GM18519 (cell line): Measurements from ENCODE around the gene ZNF784.

ENCODE experiments used
- ATAC-seq: cut with Tn5 transposase; IDR thresholded peaks from one replicate; pipeline ENCODE4 v1.9.1; 2021; ENCODE audit warnings: mild to moderate bottlenecking, moderate library complexity; ENCODE audit not compliant: unreplicated experiment, low FRiP score

Gene ZNF784

DNA sequence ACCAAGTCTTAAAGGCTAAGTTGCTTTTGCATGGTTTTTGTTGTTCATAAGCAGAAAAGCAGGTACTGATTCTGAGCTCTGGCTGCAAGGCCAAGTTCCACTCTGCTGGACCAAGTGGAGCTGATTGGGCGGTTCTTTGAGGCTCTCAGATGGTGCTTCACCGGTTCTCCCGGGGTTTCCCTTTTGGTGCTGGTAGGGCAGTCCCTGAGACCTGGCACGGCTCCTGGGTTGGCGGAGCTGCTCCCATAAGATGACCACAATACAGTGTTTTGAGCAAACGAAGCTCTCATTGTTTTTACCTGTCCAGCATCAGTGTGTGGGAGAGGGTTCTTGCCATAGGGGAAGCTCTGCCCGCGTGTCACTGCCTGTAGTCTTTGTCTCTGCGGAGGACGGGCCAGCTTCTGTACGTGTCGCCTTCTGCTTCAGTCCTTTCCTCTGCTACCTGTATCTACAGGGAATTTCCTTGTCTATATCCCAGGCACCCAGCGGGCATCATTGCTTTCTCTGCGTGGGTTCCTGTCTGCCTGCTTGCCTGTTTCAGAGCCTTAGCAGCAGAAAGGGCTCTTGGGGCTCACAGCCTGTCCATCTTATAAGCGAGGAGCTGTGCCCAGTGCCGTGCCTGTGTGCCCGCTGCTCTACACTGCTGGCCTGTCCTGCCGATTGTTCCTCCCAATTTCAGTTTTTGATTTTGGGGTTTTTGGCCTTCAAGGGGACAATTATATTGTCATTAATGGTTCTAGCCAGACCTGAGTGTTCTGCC is 32.8 kb upstream of the ZNF784 start:
- no peak for ATAC-seq

DNA sequence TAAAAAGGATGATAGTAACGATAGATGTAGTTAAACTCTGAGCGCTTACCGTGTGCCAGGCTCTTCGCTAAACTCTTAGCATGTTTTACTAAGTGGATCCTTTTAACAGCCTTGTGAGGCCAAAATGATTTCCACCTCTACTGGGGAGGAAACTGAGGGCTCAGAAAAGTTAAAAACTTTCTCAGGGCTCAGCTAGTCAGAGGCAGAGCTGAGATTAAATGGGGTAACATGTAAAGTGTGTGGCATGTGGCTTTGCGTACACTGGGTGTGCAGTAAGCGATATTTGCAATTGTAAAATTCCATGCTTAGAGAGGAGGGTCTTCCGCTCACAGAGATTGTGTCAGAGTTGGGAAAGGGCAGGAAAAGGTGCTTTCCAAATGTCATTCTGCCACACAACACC is 32.2 kb upstream of the ZNF784 start:
- ATAC-seq, result no peak

DNA sequence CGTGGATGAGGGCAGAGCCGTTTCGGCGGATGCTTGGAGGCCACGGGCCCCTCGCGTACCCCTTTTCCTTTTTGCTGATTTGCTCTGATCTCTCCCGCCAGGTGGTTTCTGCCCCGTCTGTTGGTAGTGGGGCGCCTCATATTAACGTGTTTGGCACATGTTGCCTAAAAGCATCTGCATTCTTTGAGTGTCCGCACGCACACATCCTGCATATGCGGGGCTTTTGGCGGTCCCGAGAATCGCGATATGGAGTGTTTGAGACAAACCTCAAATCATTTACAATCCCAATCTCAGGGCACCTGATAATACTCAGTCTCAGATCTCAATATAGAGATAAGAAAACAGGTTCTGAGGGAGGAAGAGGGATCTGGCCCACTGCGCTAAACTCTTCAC is 31.3 kb upstream of the ZNF784 start:
- no peak for ATAC-seq

DNA sequence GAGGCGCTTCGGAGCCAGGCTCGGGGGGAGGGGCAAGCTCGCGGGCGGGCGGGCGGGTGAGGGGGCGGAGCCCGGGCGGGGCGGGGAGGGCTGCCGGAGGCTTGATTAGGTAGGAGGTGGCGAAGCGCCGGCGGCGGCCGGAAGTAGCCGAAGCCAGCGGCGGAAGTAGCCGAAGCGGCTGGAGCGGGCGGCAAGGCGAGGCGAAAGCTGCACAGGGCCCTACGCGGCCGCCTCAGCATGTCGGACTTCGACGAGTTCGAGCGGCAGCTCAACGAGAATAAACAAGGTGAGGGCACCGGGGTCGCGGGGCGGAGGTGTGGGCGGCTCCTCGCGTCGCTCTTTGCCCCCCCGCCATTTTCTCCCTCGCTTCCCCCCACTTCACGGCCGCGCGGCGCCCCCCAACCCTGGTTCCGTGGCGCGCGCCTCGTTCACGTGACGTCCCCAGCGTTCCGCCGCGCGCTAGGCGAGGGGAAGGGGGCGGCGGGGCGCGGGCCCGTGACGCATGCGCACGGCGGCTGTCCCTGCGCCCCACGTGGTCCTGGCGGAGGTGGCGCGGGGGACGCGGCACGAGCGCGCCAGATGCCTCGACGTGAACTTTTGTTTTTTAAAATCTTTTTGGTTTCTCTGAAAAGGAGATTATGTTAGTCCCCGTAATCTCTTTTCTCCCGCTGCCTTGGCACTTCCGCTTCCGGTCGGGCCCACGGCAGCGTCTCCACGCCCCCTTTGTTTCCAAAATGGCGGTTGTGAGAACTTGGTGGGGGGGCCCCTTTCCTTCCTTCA is 30.7 kb upstream of the ZNF784 start, which contains the start of gene U2AF2:
Gene U2AF2, plus strand, starts transcription at position 168 of the 780 bp plus-strand sequence. Its CDS starts 70 bp downstream, at position 238.
- no peak for ATAC-seq

DNA sequence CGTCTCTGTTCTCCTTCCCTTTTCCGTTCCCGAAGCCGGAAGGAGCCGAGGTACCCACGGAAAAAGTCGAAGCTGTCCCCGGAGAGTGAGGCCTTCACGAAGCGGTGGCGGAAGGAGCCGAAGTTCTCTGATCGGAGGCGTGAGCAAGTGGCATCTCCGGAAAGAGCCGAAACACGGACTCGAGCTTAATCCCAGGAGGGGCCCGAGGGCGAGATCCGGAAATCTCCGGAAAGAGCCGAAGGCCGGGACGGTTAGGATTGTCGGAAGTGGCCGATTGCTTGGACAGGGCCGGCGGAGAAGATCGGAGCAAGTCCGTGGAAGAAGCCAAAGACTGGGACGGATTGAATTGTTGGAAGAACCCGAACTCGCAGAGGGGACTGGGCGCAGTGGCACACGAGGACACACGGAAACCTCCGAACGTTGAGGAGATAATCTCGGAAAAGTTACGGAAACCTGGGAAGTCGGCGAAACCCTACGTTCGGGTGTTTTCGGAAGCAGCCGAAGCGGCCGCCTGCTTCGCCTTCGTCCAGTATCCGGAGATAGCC is 30.0 kb upstream of the ZNF784 start:
- peak; percentile 43 for ATAC-seq

DNA sequence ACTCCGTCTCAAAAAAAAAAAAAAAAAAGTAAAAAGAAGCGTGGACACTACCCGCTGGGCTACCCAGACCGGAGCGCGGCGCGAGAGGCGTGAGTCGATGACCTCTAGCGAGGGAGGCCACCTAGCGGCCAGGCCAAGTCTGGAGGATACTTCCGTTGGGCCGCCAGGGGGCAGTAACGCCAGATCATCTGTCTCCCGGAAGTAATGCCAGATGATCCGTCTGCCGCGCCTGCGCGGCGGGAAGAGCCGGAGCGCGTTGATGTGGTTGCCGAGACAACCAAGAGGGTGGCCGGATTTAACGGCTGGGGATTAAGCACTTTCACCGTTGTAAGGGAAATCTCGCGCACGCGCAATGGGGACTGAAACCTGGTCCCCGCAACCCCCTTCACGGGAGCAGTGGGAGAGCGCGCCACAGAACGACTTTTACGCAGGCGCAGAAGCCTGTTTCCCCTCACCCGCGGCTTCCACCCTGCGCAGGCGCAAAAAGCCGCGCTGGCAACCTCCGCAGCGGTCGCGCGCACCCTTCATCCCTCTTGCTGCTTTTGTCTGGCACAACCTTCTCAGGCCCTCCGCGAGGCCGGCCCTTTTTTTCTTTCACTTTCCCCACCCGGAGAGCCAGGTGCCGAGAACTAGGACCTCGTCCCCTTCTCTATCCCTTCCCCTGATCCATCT is 29.4 kb upstream of the ZNF784 start:
- ATAC-seq, result peak; percentile 32

DNA sequence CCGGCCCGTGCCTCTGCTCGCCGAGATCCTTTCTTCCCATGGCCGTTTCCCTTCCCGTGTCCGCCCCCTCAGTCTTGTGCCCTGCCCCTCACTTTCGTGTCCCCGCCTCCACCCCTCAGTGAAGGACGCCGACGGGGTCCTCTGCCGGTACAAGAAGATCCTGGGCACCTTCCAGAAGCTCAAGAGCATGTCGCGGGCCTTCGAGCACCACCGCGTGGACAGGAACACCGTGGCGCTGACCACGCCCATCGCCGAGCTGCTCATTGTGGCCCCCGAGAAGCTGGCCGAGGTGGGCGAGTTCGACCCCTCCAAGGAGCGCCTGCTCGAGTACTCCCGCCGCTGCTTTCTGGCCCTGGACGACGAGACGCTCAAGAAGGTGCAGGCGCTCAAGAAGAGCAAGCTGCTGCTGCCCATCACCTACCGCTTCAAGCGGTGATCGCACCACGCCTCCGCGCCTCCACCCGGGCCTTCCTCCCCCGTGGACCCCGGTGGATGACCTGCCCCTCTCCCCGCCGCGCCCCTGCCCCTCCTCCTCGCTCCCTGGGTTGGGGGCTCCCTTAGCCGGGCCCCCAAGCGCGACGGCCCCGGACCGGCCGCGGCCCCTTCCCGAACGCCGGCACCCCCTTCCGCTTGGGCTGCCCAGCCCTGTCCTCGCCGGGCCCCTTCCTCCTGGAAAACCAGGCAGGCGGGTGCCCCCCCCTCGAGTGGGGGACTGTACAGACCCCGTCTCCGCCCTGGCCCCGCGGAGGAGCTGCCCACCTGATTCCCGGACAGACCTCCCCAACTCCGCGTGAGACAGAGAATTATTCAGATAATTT is 28.2 kb upstream of the ZNF784 start:
- no peak for ATAC-seq

DNA sequence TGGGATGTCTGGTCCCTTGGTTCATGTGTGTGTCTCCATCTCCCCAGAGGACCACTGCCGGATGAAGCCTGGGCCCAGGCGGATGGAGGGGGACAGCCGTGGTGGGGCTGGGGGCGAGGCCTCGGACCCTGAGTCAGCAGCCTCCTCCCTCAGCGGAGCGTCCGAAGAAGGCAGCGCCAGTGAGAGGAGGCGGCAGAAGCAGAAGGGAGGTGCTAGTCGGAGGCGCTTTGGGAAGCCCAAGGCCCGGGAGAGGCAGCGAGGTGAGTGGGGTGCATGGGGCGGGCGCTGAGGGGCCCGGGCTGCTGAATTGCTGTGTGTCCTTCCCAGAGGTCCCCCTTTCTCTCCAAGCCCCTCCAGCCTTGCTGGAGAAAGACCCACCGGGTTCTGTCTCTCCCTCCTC is 26.9 kb upstream of the ZNF784 start:
- no peak for ATAC-seq

DNA sequence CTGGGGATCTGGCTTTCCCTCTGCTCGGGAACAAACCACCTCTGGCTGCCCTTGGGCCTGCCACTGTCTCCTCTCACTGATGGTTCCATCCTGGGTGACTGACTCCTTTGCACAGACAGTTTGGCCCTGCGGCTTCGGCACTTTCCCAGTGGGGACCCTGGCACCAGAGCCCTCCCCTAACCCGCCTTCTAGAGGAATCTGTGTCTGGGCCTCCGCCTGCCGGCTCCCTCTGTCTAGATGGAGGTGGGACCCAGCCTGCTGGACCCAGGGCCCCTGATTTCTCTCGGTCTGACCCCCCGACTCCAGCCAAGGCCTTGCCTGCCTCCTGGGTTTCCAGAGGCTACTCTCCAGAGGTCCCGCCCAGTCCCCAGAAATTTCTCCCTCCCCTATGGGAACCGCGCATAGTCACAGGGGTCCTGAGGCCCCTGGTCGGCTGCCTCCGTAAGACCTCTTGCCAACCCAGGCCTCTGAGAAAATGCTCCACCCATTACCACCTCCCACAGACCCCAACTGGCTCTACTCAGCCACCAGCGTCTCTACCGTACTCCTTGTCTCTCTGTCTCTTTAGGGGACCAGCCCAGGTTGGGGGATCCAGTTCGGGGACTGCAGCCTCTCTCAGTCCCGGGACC is 26.4 kb upstream of the ZNF784 start:
- ATAC-seq, result no peak

DNA sequence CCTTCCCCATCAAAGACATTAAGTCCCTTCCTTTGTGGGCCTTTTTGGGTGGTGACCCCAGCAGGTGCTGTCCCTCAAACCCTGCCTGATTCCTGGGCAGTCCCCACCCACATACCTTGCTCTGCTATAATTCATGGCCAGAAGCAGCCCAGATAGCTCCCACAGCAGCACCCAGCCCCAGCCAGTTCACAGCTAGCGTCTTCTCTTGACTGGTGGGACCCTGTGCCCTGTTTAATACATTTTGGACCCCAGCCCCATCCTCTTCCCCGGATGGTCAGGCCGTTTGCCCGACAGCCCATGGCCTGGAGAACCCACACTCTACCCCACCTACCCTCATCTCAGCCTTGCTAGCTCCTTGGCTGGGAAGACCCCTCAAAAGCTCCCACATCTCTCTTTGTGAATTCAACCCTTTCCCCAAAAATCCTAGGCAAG is 25.8 kb upstream of the ZNF784 start:
- ATAC-seq, result no peak

DNA sequence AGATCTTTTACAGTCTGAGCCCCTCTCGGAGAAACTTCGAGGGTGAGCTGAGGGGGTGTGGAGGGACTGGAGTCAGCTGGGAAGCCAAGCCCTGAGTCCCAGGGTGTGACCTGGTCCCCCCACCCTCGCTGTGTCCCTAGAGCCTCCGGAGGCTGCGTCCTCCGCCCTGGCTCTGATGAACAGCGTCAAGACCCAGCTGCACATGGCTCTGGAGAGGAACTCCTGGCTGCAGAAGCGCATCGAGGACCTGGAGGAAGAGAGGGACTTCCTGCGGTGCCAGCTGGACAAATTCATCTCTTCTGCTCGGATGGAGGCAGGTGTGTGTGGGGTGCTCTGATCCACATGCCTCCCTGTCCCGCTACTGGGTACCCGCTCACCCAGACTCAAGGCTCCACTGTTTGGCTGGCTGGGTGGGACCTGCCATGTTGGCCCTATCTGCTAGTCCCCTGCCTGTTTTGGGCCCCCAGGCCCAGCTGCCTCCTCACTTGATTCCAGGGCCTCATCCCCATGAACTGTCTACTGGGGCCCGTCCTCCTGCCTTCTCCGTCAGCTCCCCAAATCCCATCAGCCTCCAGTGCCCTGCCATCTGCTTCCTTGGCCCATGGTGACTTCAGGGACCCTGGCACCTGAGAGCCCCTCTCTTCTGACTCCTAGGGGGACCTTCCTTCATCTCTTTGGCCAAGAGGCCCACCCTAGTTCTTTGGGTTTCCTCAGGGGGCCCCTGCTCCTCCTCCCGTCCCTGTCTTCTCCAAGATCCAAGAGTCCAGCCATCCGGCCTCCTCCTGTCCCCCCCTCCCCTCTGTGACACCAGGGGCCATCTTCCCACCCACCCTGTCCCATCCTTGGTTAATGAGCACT is 25.1 kb upstream of the ZNF784 start:
- no peak for ATAC-seq

DNA sequence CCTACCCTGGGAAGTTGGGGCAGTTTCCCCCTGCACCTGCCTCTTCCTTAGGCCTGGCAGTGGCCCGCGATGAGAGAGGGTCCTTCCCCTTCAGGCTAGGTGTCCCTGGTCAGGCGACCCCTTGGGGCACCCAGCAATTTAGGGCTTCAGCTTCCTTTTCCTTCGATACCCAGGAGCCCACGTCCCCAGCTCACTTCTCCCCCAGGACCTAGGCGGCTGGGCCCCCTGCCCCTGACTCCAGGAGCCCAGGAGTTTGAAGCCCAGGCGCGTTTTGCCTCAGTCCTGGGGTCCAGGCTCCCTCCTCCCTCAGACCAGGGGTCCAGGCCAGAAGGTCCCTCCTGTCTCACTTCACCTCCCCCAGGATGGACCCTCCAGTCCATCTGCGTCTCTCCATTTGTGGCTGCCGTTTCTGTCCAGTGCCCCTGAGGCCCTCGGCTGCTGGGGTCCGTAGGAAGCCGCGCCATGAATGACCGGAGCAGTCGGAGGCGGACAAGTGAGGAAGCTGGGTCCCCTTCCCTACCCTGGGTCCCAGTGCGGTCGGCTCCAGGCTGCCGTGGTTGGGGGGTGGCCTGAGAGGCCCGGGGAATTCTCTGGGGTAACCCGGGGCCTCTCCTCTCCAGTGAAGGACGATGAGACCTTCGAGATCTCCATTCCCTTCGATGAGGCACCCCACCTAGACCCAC is 24.4 kb upstream of the ZNF784 start:
- no peak for ATAC-seq

DNA sequence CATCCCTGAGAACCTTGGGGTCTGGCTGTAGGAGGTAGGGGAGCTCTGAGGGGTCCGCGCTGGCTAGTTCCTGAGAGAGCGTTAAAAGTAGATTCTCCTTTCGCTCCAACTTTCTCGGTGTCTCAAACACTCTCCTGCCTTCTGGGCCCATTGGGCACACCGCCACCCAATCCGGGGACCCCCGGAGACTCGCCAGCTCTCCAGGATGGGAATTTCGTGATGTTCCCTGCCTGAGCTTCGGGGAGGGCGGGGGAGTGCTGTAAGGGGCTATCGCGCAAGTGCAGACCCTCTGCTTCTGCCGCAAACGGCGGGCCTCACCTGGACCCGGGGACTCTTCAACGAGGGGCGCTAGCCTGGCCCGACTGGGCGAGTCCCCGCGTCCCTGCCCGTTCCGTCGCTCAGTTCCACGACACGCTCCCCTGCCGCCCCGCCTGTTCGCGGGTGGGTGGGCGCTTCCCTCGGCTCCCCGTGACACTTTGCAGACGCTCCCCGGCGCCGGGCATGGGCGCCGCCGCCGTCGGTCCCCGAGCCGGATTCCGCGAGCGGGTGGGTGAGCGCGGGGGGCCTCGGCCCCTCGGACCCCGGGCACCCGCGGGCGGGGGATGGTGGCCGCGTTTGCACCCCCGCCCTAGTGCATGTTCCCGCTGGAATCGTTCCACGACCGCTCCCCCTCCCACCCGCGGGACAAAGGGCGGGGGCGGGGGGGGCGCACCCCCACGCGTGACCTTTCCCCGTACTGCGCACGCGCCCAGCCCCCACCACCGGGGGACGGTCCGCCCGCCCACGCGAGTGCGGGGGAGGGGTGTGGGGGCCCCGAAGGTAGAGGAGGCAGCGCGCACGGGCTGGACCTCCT is 23.6 kb upstream of the ZNF784 start, which contains the start of gene CCDC106:
Gene CCDC106, plus strand, starts transcription at position 481 of the 853 bp plus-strand sequence. CDS start 835 bp downstream, outside the sequence.
- ATAC-seq, result no peak

DNA sequence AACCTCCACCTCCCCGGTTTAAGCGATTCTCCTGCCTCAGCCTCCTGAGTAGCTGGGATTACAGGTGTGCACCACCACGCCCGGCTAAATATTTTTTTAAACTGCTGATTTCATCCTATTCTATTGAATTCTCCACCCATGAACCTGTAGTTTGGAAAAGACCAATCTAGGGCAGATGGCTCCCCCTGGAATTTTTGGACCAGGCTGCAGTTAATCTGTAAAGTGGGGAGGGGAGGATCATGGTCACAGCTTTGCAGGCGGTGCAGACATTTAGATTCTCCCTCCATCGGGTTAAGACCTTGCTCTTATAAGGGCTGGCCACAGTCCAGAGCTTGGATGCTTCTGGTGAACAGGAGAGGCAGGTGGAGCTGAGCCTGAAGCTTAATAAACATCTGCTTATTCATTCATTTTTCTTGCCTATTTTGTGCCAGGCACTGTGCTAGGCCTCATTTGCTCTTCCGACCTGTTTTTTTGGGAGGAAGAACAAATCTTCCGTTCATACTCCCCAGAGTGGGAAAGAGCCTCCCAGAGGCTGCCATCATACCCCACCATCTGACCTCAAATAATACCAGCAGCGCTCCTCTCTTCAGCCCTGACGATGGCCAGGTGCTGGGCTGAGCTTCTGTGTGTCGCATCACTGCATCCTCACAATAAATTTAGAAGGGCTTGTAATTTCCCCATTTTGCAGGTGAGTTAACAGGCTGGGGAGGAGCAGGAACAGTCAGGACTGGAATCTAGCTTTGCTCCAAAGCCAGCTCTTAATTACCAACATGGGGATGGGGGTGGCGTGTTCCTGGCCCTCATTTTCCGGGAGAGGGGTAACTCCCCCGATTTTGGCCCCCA is 22.7 kb upstream of the ZNF784 start:
- ATAC-seq, result no peak

DNA sequence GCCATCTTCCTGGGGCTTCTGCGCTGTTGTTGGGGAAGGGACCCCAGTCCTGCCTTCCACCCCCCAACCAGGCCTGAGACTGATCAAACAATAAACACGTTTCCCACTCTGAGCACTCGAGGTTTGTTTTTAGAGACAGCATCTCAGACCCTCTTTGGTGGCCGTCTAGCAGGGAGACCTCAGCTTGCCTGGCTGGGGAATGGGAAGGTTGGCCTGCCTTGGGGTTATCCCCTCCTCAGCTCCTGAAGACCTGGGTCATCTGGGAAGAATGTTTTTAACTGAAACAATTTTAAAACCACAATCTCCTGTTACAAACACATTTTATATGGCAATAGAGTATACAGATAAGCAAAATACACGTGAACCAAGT is 21.1 kb upstream of the ZNF784 start:
- no peak for ATAC-seq

DNA sequence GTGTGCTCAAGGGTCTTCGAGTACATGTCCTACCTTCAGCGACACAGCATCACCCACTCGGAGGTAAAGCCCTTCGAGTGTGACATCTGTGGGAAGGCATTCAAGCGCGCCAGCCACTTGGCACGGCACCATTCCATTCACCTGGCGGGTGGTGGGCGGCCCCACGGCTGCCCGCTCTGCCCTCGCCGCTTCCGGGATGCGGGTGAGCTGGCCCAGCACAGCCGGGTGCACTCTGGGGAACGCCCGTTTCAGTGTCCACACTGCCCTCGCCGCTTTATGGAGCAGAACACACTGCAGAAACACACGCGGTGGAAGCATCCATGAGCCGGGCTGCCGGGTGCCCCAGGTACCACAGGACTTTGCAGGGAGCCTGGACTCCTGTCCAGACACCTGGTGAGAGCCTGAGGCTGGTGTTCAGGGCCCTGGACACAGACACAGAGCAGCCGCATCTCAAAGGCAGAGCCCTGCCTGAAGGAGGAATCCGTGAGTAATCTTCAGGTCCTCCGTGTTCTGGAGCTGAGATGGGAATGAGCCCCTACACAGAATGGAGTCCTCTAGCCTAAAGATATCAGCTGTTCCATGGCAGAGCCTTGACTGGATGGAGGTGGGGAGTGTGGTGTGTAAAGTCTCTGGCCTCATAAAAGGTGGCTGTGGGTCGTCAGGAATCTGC is 20.6 kb upstream of the ZNF784 start:
- ATAC-seq, result no peak
